ENCODE results near the gene MYBPH. TPM values are rescaled to one million over a fixed set of nuclear protein-coding genes. Genes with fewer than 3 reads are reported as not detected.

MYBPH gene
- polyA plus RNA-seq, 4 donors, result 0.17 to 0.47 (median 0.29) TPM

- DNase-seq (ENCODE audit: low read depth in 4 of 4, low spot score in 2 of 4), result no peak
Observed at GRCh38 chr1:203201516-203202205, 26.0 kb upstream of the MYBPH start.

DNA sequence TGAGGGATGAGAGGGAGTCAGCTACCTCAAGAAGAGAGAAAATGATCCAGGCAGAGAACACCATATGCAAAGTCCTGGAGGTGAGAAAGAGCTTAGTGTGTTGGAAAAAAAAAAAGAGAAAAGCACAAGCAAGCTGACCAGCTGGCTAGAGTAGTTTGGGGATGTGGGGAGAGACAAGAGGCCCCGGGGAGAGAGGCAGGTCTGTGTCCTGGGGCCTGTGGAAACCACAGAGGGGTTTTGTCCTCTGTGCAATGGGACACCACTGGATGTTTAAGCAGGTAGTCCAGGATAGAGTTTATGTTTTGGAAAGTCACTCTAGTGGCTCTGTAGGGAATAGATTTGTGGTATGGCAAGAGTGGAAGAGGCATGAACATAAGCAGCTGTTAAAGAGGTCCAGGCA lies 25.3 kb upstream of the MYBPH start:
- DNase-seq (ENCODE audit: low read depth in 4 of 4, low spot score in 2 of 4), result no peak

- no peak for DNase-seq (ENCODE audit: low read depth in 4 of 4, low spot score in 2 of 4)
Observed at GRCh38 chr1:203199816-203200571, 24.4 kb upstream of the MYBPH start.

GRCh38 chr1:203199481-203199815 lies 23.8 kb upstream of the MYBPH start:
- no peak for DNase-seq (ENCODE audit: low read depth in 4 of 4, low spot score in 2 of 4)

DNA sequence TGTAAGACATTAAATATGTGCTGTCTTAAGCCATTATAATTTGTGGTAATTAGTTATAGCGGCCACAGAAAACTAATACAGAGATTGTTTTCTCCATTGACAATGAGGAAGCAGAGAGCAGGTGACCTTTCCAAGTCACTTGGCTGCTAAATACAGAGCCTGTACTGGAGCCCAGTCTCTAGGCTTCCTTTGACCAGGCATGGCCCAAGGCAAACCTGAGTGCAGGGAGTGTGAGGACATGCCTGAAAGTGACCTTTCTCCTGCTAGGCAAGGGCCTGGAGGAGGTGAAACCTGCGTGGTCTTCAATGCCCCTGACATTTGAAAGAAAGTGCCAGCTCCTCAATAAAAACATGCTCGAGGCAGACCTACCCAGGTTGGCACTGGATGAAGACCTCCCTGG lies 23.4 kb upstream of the MYBPH start:
- DNase-seq (ENCODE audit: low read depth in 4 of 4, low spot score in 2 of 4), result no peak

GRCh38 chr1:203197625-203198024 lies 22.0 kb upstream of the MYBPH start:
- DNase-seq (ENCODE audit: low read depth in 4 of 4, low spot score in 2 of 4), result no peak

DNA sequence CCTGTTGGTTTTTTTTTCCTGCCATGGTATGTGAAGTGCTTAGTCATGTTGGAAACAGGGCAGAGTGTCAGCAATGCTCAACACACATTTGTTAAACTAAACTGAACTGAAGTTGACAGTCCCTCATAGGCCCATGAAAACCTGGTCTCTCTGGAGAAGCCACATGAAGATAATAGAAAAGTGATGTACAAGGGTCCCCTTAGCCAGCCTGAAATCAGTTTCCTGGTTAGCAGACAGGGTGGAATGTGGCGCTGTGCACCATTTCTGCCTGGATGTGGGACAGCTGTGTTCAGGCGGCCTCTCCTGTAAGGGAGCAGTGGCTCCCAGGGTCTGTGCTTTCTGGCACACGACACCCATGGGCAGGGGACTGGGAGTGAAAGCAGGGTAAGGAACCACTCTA lies 20.7 kb upstream of the MYBPH start:
- no peak for DNase-seq (ENCODE audit: low read depth in 4 of 4, low spot score in 2 of 4)

DNA sequence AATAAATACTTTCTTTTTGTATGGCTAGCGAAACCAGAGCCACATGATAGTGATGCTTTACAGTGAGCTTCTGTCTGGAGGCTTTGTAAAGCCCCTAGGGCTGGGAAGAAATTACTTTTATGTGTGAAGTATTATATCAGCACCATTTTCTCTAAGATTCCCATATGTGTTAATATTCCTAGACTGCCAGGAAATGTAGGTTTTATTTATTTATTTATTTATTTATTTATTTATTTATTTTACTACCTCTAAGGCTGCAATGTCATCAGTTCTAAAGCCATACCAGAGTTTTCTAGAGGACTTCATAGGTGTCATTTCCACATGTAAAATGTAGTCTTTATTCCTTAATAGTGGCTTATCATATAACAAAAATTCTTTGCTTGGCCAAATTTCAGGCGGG lies 15.3 kb upstream of the MYBPH start:
- no peak for DNase-seq (ENCODE audit: low read depth in 4 of 4, low spot score in 2 of 4)

- DNase-seq (ENCODE audit: low read depth in 4 of 4, low spot score in 2 of 4), result no peak
Observed at GRCh38 chr1:203189951-203190352, 14.3 kb upstream of the MYBPH start.

DNA sequence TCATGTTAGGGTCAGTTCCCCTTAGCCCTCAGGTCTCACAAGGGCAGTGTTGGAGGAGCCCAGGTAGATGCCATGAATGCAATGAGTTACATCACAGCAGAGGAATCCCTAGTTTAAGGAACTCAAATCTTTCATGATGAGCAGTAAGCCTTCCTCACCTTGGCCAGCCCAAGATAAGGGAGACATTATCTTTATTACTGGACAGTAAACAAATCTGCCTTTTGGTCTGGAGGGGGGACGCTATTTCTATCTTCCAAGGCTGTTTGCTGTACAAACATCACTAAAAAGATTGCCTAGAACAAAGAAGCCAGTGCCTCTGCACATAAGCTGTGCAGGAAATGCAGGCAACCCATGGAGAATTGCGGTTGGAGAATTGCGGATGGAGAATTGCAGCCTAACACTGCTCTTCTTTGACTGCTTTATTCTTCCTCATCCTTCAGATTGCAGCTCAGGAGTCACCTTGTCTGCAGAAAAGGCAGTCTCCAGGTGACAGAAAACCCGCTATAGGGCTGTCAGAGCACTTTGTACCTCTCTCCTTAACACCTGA lies 13.1 kb upstream of the MYBPH start:
- DNase-seq (ENCODE audit: low read depth in 4 of 4, low spot score in 2 of 4), result no peak

GRCh38 chr1:203187689-203188264 lies 12.2 kb upstream of the MYBPH start:
- DNase-seq (ENCODE audit: low read depth in 4 of 4, low spot score in 2 of 4), result no peak

- DNase-seq (ENCODE audit: low read depth in 4 of 4, low spot score in 2 of 4), result no peak
Observed at GRCh38 chr1:203187304-203187685, 11.7 kb upstream of the MYBPH start.

DNA sequence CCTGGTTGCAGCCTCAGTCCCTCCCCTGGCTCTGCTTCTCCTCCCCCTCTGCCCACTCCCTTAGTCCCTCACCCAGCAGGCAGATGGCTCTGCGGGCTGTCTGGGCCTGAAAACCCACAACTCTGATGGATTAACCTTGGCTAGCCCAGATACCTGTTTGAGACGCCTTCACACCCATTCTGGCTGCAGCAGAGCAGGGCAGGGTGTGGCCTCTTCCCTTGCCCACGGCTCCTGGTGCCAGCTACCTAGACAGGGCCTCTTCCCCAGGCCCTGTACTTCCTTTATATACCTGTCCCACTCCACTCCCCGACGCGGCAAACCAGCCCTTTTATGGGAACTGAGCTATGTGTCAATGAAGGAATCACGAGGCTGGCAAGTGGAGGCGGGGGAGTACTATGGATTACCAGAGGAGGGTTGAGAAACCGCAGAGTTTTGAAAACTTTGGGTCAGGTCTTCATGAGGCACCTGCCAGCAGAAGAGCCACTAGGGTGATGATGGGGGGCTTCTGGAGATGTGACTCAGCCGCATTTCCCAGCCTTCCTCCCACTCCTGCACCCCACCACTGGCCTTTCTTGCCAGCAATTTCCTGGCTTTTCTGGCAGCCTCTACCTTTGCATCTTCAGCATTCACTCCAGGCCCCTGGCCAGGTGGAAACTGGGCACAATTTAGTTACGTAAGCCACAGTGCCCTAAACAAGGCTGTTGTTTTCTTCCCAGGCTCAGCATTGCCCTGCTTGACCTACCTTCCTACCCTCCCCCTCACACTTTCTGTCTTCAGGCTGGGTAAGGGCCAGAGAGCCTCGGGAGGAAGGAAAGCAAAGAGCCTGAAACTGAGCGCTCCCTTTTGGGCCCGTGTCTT lies 11.0 kb upstream of the MYBPH start, which contains the start of gene CHI3L1:
TSS of gene CHI3L1 (minus strand) at position 259 of the 858 bp plus-strand sequence. CDS start at position 178, 81 bp downstream.
- no peak for DNase-seq (ENCODE audit: low read depth in 4 of 4, low spot score in 2 of 4)

DNA sequence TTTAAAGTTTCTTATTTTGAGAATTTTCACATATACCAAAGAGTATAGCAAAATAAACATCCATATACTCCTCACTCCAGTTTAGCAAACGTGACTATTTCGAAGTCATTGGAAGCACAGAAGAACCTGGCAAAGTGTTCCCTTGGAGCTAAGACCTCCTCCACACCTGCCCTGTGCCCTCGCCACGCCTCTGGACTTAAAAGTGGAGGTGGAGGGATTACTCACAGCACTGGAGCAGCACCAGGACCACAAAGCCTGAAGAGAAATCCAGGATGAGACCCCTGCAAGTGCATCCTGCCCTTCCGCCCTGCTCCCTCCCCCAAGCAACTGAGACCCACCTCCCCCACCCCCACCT lies 10.4 kb upstream of the MYBPH start:
- DNase-seq (ENCODE audit: low read depth in 4 of 4, low spot score in 2 of 4), result no peak

DNA sequence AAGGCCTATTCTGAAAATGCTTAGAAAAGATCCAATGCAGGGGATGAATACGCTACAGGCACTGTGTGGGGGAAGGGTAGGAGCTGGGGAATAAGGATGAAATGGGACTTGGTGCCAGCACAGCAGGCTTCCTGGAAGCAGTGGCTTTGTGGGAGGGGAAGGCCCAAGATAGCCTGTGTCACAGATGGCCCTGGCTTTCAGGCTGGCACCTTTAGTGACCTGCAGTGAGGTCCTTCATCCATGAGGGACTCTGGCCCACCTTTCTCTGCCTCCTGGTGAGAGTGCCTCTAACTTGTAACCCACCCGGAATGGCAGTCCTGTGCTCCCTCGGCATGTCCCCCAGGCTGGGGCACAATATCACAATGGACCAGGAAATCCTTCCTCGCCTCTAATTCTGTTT lies 10.0 kb upstream of the MYBPH start:
- no peak for DNase-seq (ENCODE audit: low read depth in 4 of 4, low spot score in 2 of 4)

DNA sequence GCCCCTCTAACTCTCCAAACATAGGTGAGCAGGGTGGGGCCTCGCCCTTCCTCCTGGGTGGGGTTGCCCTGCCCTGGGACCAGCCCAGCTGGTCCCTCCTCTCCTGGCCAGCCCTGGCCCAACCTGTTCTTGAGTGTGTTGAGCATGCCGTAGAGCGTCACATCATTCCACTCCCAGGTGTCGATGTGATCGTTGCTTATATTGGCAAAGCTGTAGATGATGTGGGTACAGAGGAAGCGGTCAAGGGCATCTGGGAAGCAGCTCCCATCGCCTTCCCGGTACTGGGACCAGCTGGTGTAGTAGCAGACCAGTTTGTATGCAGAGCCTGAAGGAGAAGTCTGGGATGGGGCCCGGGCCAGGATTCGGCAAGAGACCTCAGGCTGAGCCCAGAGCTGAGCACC lies 9.4 kb upstream of the MYBPH start:
- no peak for DNase-seq (ENCODE audit: low read depth in 4 of 4, low spot score in 2 of 4)

GRCh38 chr1:203184467-203184866 lies 8.8 kb upstream of the MYBPH start:
- DNase-seq (ENCODE audit: low read depth in 4 of 4, low spot score in 2 of 4), result no peak

GRCh38 chr1:203183828-203184227 lies 8.2 kb upstream of the MYBPH start:
- DNase-seq (ENCODE audit: low read depth in 4 of 4, low spot score in 2 of 4), result no peak

DNA sequence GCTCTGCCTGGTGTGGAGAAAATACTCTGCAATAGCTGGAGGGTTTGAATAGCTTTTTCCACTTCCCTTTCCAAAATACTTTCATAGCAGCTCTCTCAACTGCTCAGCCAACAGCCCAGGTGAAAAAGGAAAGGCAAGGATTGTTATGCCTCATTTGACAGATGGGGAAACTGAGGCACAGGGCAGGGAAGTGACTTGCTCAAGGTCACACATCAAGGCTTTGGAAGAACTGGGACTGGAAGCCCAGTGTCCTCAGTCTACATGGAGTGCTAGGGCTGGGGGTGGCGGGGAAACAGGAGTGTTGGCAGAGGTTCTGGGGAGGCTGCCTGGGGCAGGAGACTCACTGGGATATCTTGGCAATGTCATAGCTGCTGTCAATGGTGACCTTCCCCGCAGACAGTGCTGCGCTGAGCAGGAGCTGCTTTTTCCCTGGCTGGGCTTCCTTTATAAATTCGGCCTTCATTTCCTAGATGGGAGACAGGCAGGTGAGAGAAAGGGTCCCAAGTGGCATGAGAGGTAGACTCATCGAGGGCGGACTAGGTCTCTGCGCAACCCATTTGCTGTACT lies 6.8 kb upstream of the MYBPH start:
- no peak for DNase-seq (ENCODE audit: low read depth in 4 of 4, low spot score in 2 of 4)

DNA sequence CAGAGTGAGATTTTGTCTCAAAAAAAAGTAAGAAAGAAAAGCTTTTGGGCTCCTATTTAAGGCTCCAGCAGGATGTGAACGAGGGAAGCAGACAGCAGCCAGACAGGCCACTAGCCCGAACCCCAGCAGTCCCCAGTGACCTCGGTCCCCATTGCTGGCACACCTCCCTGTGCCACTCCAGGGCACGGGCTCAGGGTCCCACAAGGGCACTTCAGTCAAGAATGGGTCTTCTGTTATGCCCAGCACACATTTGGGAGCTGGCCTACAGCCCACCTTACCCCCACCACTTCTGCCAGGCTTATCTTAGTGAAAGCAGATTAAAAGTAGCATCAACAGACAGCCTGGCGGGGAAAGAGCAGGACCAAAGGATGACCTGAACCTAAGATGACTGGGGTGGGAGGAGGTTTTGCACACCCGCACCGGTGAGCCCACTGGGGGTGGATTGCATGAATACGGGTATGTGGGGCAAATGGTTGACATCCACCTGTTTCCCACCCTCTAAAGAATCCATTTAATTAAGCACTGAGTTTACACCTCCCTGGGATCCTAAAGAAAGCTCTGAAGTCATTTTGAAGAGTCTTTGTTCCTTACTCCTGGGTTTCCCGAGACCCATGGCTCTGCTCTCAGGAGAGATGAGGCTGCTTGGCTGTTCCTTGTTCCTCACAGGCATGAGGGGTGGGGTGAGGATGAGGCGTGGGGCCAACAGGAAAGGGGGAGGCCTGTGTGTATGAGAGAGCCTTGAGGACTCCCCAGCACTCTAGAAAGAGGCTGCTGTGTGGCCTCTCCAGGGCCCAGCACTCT lies 6.2 kb upstream of the MYBPH start:
- no peak for DNase-seq (ENCODE audit: low read depth in 4 of 4, low spot score in 2 of 4)

Measured in left renal cortex interstitium (tissue), 4 donors.